HG03521 (cell line): Measurements from ENCODE around the gene RALBP1.

Experiments
- ATAC-seq: cut with Tn5 transposase; IDR thresholded peaks from one replicate; pipeline ENCODE4 v1.9.1; 2021; ENCODE audit warnings: mild to moderate bottlenecking, moderate library complexity; ENCODE audit not compliant: unreplicated experiment

The RALBP1 gene

DNA sequence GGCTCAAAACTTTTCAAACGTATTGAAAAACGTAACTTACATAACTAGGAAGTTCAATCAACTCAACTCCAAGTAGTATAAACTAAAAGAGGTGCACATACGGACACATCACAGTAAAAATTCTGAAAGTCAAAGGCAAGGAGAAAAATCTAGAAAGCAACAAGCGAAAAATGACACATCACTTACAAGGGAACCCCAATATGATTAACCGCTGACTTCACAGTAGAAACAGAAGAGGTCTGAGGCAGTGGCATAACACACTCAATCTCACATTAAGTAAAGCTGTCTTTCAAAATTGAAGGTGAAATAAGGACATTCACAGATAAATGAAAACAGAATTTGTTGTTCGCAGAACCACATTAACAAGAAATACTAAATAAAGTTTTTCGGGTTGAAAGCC lies 106.4 kb downstream of the RALBP1 start:
- ATAC-seq, result no peak

- no peak for ATAC-seq
These were observed 111.5 kb downstream of the RALBP1 start for GRCh38 chr18:9586814-9587213.
